Activated CD4-positive, alpha-beta memory T cell treated with anti-CD3 and anti-CD28 coated beads for 36 hours (primary cell): ENCODE measurements around the gene PRDM16. TPM values are rescaled to one million over a fixed set of nuclear protein-coding genes. Genes with fewer than 3 reads are reported as not detected.

ENCODE experiments used
- CTCF ChIA-PET: fragments of 350-600 bp; sonication (Branson Sonifier 250); formaldehyde crosslinking; loops from one replicate; lab custom pipeline; 2021; ENCODE audit warnings: antibody characterized with exemption, inconsistent platforms; lab: Charles Lee
- POLR2A ChIA-PET: fragments of 350-600 bp; sonication (Branson Sonifier 250); formaldehyde crosslinking; loops from one replicate; lab custom pipeline; 2021; ENCODE audit warnings: antibody characterized with exemption; lab: Charles Lee
- DNase-seq: peaks from one replicate; pipeline ENCODE4 v3.0.0-alpha.2; 2020
- H3K27ac Mint-ChIP-seq: one replicate; pipeline ENCODE4 v1.8.0; 2021; ENCODE audit warnings: mixed read lengths
- H3K27me3 Mint-ChIP-seq: one replicate; pipeline ENCODE4 v1.8.0; 2021; ENCODE audit warnings: mixed read lengths
- H3K36me3 Mint-ChIP-seq: one replicate; pipeline ENCODE4 v1.8.0; 2021; ENCODE audit warnings: mixed read lengths
- H3K4me1 Mint-ChIP-seq: one replicate; pipeline ENCODE4 v1.8.0; 2021; ENCODE audit warnings: low read depth, mixed read lengths
- H3K4me3 Mint-ChIP-seq: one replicate; pipeline ENCODE4 v1.8.0; 2021; ENCODE audit warnings: mild to moderate bottlenecking, mixed read lengths
- H3K9me3 Mint-ChIP-seq: one replicate; pipeline ENCODE4 v1.8.0; 2021; ENCODE audit warnings: mixed read lengths
- intact Hi-C: fragments of 100-400 bp; cut with micrococcal nuclease; formaldehyde crosslinking; loops from one replicate; pipeline ENCODE4 v1.15.1; 2023
- total RNA-seq, 2 experiments: library from RNA; stranded (reverse); gene quantifications; one replicate each; pipeline ENCODE4 v1.2.3, GENCODE V29; 2021

The PRDM16 gene
- total RNA-seq, 2 experiments from 2014 or later = not detected

DNA sequence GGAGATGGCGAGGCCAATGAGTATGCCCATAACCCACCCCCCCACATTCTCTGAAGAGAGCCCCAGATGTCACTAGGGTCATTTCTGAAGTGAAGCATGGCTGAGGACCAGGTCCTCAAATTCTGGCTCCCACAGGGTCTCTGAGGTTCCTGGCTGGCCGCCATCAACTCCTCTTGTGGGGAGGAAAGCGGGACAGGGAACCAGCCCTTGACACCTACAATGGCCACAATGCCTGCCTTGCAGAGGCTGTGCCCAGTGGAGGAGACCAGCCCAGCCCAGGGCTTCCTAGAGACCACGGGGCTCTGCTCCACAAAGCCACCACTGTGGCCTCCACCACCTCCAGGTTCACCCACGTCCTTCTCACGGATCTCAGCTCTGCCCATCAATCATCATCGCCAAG, 265.4 kb downstream of the PRDM16 start:
- intact Hi-C loops = no loop called here
- Mint-ChIP-seq H3K27me3 (no peaks in the 10 kb centered on the region), H3K27ac (no peak overlapping the region), H3K4me1 (no peaks in the 10 kb centered on the region), H3K9me3 (no peaks in the 10 kb centered on the region), H3K36me3 (no peaks in the 10 kb centered on the region), H3K4me3 (no peak overlapping the region)
- ChIA-PET POLR2A (no interaction called here), CTCF (no interaction called here)
- no peak for DNase-seq

DNA sequence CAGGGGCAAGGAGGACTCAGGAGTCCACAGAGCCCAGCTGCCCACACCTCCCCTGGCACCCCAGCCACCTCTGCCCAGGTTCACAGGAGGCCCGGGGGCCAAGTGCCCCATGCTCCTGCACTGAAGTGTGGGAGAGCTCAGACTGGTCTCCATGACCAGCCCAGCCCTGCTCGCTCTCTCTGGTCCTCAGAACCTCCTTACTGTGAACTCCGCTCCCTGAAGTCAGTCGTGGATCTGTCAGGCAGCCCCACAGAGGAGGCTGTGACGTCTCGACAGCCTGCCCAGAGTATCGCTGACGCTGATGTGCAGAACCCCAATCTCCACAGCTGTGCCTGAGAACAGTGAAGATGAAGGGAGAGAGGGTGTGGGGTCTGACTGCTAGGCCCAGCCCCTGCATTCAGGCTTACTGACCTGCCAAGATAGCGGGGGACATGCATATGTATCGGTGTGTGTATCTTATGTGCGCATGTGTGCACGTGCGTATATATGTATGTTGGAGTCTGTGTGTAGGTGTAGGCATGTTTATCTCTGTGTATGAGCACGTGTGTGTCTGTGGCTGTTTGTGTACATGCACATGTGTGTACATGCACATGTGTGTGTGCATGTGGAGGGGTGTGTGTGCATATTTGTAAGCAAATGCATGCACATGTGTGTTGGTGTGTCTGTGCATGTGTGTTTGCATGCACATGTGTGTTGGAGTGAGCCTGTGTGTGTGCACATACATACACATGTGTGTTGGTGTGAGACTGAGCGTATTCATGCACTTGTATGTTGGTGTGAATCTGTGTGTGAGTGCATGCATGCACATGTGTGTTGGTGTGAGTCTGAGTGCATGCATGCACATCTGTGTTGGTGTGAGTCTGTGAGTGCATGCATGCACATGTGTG, 267.0 kb downstream of the PRDM16 start:
- Mint-ChIP-seq H3K4me3 (no peak overlapping the region), H3K27me3 (no peaks in the 10 kb centered on the region), H3K36me3 (no peaks in the 10 kb centered on the region), H3K4me1 (no peaks in the 10 kb centered on the region), H3K9me3 (no peaks in the 10 kb centered on the region), H3K27ac (no peak overlapping the region)
- ChIA-PET POLR2A (no interaction called here), CTCF (no interaction called here)
- intact Hi-C loops = no loop called here
- DNase-seq = no peak

DNA sequence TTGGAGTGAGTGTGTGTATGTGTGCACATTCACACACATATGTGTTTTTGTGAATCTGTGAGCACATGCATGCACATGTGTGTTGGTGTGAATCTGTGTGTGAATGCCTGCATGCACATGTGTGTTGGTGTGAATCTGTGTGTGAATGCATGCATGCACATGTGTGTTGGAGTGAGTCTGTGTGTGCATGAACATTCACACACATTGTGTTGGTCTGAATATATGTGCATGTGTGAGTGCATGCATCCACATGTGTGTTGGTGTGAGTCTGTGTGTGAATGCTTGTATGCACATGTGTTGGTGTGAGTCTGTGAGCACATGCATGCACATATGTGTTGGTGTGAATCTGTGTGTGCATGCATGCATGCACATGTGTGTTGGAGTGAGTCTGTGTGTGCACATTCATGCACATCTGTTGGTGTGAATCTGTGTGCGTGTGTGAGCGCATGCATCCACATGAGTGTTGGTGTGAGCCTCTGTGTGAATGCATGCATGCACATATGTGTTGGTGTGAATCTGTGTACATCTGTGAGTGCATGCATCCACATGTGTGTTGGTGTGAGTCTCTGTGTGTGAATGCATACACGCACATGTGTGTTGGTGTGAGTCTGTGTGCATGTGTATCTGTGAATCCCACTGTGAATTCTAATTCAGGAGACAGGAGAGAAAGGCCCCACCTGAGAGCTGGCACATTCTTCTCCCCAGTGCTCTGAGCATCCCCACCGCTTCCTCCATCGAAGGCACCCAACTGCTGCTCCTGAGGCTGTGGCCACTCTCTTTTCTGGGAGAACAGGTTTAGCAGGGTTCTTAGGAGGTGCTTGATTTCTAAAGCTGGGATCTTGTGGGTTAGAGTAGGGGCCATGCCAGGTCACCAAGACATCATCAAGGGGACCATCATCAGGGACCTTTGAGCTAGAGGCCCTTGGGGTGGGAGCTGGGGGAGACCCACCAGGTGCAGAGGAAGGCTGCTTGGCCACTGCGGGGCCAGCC, 267.9 kb downstream of the PRDM16 start:
- peaks cover 4% of the 10 kb centered on the region for H3K27me3 Mint-ChIP-seq
- POLR2A ChIA-PET = no interaction called here
- H3K4me1 Mint-ChIP-seq = no peaks in the 10 kb centered on the region
- no peak overlapping the region for H3K27ac Mint-ChIP-seq
- intact Hi-C loops = no loop called here
- H3K4me3 Mint-ChIP-seq = no peak overlapping the region
- no peaks in the 10 kb centered on the region for H3K36me3 Mint-ChIP-seq
- no peak for DNase-seq
- H3K9me3 Mint-ChIP-seq = no peaks in the 10 kb centered on the region
- CTCF ChIA-PET = no interaction called here

DNA sequence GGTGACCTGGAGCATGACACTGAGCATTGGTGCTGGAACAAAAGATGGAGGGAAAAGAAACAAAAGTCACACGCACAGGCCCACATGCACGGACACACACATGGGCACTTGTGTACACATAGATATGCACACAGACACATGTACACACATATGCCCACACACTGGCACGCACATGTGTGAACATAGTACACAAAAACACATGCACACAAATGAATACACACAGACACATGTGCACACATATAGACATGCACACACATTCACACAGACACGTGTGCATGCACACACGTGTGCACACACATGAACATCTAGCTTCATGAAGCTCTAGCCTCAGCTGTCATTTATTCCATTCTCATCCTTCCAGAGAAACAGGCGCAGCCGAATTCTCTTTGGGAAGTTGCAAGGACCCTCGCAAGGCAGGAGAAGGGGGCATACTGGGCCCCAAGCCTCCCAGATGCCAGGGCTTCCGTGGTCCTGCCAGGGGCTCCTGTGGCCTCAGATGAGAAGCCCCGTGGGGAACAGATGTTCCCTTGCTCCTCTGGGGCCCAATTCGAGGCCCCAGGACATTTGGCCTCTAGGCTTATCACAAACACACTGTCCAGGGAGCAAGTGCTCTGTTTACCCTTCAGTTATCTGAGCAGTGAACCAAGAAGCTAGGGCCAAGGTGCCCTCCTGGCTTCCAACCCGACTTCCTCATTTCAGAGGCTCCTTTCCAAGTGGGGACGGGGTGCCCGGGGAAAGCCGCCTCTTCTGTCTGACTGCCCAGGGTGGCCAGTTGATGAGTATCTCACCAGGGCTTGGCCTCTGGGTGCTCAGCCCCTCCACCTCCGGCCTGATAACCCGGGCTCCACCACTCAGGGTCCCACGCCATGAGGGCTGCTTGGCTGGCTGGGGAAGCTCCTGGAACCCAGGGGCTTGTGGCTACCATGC, 269.1 kb downstream of the PRDM16 start:
- CTCF ChIA-PET = no interaction called here
- Mint-ChIP-seq H3K4me1 (no peaks in the 10 kb centered on the region), H3K36me3 (no peaks in the 10 kb centered on the region), H3K4me3 (no peak overlapping the region), H3K27ac (no peak overlapping the region), H3K9me3 (peaks cover 3% of the 10 kb centered on the region), H3K27me3 (peaks cover 4% of the 10 kb centered on the region)
- intact Hi-C loops = no loop called here
- DNase-seq = no peak
- POLR2A ChIA-PET = no interaction called here

DNA sequence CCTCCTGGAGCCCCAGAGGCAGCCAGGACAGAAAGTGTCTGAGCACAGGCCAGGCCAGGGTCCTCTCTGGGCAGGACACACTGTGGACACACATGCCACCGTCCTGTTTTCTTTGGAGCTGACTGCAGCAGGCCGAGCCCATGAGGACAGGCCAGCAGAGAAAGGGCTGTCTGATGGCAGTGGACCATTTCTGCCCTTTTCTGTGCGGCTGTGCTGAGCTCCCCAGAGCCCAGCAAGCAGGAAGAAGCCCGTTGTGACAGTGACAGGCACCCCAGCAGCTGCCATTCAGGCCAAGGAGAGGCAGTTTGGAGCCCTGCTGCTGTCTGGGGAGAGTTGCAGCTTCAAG, 269.7 kb downstream of the PRDM16 start:
- CTCF ChIA-PET = no interaction called here
- POLR2A ChIA-PET = no interaction called here
- H3K36me3 Mint-ChIP-seq = no peaks in the 10 kb centered on the region
- H3K27ac Mint-ChIP-seq = no peak overlapping the region
- intact Hi-C loops = no loop called here
- DNase-seq = no peak
- H3K27me3 Mint-ChIP-seq = peaks cover 4% of the 10 kb centered on the region
- no peak overlapping the region for H3K4me3 Mint-ChIP-seq
- H3K4me1 Mint-ChIP-seq = no peaks in the 10 kb centered on the region
- H3K9me3 Mint-ChIP-seq = peaks cover 8% of the 10 kb centered on the region

DNA sequence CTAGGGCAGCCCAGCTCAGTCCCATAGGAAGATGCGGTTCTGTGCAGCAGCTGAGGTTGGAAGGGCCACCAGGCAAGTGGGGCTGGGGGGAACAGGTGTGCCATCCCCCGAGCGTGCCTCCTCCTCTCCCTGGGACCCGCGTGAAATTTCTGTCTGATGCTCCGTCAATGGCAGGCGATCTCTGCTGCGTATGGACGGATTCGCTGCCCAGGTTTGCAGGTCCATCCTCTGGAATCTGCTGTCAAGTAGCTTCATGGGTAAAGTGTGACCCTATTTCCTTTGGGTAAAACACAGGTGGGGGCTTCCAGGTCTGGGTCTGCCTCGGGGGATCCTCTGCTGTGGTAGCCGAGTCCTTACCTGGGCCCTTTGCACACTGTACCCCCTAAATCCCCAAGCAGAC, 270.9 kb downstream of the PRDM16 start:
- H3K27me3 Mint-ChIP-seq = peaks cover 11% of the 10 kb centered on the region
- POLR2A ChIA-PET = no interaction called here
- peaks cover 19% of the 10 kb centered on the region for H3K9me3 Mint-ChIP-seq
- H3K4me1 Mint-ChIP-seq = no peaks in the 10 kb centered on the region
- no peak for DNase-seq
- CTCF ChIA-PET = no interaction called here
- no peak overlapping the region for H3K27ac Mint-ChIP-seq
- no peak overlapping the region for H3K4me3 Mint-ChIP-seq
- H3K36me3 Mint-ChIP-seq = no peaks in the 10 kb centered on the region
- intact Hi-C loops = no loop called here

DNA sequence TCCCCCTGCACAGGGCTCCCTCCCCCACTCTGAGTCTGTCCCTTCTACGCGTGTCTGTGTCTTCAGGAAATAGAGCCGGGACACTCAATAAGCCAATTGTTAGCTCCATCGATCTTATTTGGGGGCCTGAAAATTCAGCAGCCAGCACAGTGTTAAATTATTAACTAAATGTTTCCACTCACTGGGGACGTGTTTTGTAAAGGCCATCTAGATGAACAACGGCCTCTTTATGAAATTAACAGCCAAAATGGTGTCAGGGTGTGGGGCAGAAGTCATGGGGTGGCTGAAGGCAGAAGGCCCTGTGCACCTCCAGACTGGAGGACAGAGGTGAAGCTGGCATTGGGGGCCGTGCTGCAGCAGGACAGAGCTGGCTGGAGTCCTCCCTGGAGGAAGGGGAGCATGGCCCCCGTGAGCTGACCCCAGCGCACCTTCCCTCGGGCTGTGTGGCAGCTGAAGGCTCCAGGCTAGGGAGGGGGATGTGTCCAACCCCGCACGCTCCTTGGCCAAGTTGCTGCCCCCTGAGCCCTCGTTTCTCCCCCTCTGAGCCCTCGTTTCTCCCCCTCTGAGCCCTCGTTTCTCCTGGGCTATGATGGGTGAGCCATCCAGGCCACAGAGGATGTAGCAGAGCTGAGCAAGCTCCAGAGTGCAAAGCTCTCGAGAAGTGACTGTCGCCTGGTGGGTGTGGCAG, 271.7 kb downstream of the PRDM16 start:
- H3K36me3 Mint-ChIP-seq = no peaks in the 10 kb centered on the region
- CTCF ChIA-PET = no interaction called here
- H3K27ac Mint-ChIP-seq = no peak overlapping the region
- POLR2A ChIA-PET = no interaction called here
- intact Hi-C loops = no loop called here
- no peak for DNase-seq
- H3K4me3 Mint-ChIP-seq = no peak overlapping the region
- peaks cover 20% of the 10 kb centered on the region for H3K9me3 Mint-ChIP-seq
- no peaks in the 10 kb centered on the region for H3K4me1 Mint-ChIP-seq
- H3K27me3 Mint-ChIP-seq = peaks cover 11% of the 10 kb centered on the region

DNA sequence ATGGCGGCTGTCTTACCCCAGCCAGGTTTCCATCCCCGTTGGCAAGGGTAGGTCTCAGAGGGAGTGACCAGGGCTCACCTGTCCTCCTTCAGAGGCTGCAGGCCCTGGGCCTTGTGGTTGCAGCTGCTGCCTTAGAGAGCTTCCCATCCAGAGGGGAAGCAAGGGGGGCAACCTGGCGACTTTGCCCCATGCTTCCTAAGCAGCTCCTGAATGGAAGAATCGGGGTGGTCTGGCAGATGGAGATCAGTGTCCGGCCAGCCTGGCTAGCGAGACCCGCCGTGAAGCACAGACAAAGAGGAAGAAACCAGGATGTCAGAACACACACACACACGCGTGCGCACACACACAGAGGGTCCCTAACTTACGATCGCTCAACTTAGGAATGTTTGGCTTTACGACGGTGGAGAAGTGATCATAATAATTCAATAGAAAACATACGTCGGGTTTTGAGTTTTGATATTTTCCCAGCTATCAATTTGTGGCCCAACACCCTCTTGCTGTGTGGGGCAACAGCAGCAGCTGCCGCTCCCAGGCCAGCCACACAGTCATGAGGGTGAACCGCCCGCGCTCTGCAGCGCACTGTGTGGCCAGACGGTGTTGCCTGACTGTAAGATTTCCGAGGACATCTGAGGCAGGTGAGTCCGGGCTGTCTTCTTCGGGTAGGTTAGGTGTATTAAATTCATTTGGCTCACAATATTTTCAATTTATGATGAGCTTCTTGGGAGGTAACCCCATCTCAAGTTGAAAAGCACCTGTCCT, 272.4 kb downstream of the PRDM16 start:
- Mint-ChIP-seq H3K27ac (no peak overlapping the region), H3K4me1 (no peaks in the 10 kb centered on the region), H3K36me3 (no peaks in the 10 kb centered on the region), H3K9me3 (peaks cover 20% of the 10 kb centered on the region), H3K4me3 (no peak overlapping the region), H3K27me3 (peaks cover 11% of the 10 kb centered on the region)
- ChIA-PET CTCF (no interaction called here), POLR2A (no interaction called here)
- intact Hi-C loops = no loop called here
- DNase-seq = no peak

DNA sequence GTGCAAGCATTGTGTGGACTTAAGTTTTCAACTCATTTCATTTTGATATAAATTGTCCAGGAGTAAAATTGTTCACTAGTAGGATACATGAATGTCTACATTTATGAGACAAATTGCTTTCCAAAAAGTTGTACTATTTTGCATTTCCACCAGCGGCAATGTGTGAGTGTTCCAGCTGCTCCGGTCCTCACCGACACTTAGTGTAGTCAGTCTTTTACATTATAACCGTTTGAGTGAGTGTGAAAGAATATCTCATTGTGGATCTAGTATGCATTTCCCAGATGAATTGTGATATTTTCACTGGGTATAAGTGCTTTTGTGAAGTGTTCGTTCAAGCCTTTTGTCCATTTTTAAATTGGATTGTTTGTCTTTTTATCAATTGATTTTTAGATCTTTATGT, 274.0 kb downstream of the PRDM16 start:
- no peak for DNase-seq
- POLR2A ChIA-PET = no interaction called here
- Mint-ChIP-seq H3K4me1 (no peaks in the 10 kb centered on the region), H3K27ac (no peak overlapping the region), H3K9me3 (peaks cover 20% of the 10 kb centered on the region), H3K4me3 (no peak overlapping the region), H3K36me3 (no peaks in the 10 kb centered on the region), H3K27me3 (peaks cover 11% of the 10 kb centered on the region)
- CTCF ChIA-PET = no interaction called here
- intact Hi-C loops = no loop called here

DNA sequence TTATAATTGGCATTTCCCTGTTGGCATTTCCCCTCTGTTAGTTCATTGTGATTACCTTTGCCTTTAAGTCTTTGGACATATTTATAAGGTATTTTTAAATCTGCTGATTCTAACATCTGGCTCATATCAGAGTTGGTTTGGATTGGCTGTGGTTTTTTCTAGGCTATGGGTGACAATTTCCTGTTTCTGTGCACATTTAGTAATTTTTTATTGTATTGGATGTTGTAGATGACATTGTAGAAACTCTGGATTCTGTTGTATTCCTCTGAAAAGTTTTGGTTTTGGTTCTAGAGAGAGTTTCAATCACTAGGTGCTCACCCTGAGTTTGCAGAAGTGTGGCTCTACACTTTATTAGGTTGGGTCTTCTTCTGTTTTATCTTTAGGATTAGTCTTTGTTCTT, 275.4 kb downstream of the PRDM16 start:
- Mint-ChIP-seq H3K27ac (no peak overlapping the region), H3K4me1 (no peaks in the 10 kb centered on the region), H3K36me3 (no peaks in the 10 kb centered on the region), H3K27me3 (peaks cover 11% of the 10 kb centered on the region), H3K4me3 (no peak overlapping the region), H3K9me3 (peaks cover 20% of the 10 kb centered on the region)
- POLR2A ChIA-PET = no interaction called here
- CTCF ChIA-PET = no interaction called here
- intact Hi-C loops = no loop called here
- no peak for DNase-seq

DNA sequence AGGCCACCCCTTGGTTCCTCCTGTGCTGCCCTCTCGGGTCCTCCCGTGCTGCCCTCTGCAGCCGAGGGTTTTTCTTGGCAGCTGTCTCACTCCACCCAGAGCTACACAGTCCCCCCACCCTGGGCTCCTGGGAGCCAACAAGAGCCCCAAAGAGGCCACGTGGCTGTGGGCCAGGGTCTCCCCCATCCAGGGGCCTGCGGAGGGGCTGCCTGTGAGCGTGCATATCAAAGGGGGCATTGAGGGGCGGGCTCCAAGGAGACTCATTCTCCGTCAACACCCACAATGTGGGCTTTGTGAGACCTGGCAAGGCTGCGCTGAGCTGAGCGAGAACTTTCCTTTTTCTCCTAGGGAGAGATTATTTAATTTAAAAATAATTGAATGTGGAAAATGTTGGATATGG, 276.8 kb downstream of the PRDM16 start:
- Mint-ChIP-seq H3K9me3 (peaks cover 20% of the 10 kb centered on the region), H3K27ac (no peak overlapping the region), H3K4me1 (no peaks in the 10 kb centered on the region), H3K36me3 (no peaks in the 10 kb centered on the region), H3K4me3 (no peak overlapping the region), H3K27me3 (peaks cover 11% of the 10 kb centered on the region)
- POLR2A ChIA-PET = no interaction called here
- no peak for DNase-seq
- CTCF ChIA-PET = no interaction called here
- intact Hi-C loops = no loop called here
